GM03348 (cell line): ENCODE results near the gene OXTR.

Experiments used
- DNase-seq: peaks from one replicate; pipeline ENCODE4 v3.0.0; 2012; ENCODE audit warnings: low spot score

Gene OXTR

GRCh38 chr3:8769088-8769822 lies at the start of gene OXTR:
OXTR (minus strand) TSS chr3:8769613; CDS start chr3:8768187, 1,426 bp downstream.
- DNase-seq: peak; percentile 93

- no peak for DNase-seq
Observed at GRCh38 chr3:8817486-8817885, 48.1 kb upstream of the OXTR start.

- no peak for DNase-seq
Observed at GRCh38 chr3:8816106-8816505, 46.7 kb upstream of the OXTR start.

- no peak for DNase-seq
Observed at GRCh38 chr3:8813411-8813810, 44.0 kb upstream of the OXTR start.

GRCh38 chr3:8810561-8810960 lies 41.1 kb upstream of the OXTR start:
- no peak for DNase-seq

- DNase-seq: no peak
Observed at GRCh38 chr3:8805774-8806173, 36.4 kb upstream of the OXTR start.

- DNase-seq: no peak
Observed at GRCh38 chr3:8802256-8802655, 32.8 kb upstream of the OXTR start.

GRCh38 chr3:8800016-8800415 lies 30.6 kb upstream of the OXTR start:
- DNase-seq: no peak

GRCh38 chr3:8794247-8794646 lies 24.8 kb upstream of the OXTR start:
- no peak for DNase-seq

GRCh38 chr3:8793242-8793641 lies 23.8 kb upstream of the OXTR start:
- peak; percentile 72 for DNase-seq

GRCh38 chr3:8790529-8790928 lies 21.1 kb upstream of the OXTR start:
- DNase-seq: no peak

- DNase-seq: no peak
Observed at GRCh38 chr3:8784676-8785435, 15.4 kb upstream of the OXTR start.

- no peak for DNase-seq
Observed at GRCh38 chr3:8780279-8780678, 10.9 kb upstream of the OXTR start.

GRCh38 chr3:8778475-8778874 lies 9.1 kb upstream of the OXTR start:
- DNase-seq: no peak

- DNase-seq: no peak
Observed at GRCh38 chr3:8777978-8778267, 8.5 kb upstream of the OXTR start.

GRCh38 chr3:8777201-8777977 lies 8.0 kb upstream of the OXTR start:
- DNase-seq: no peak

- peak; percentile 47 for DNase-seq
Observed at GRCh38 chr3:8776406-8776805, 7.0 kb upstream of the OXTR start.

GRCh38 chr3:8775602-8776001 lies 6.2 kb upstream of the OXTR start:
- DNase-seq: no peak

- no peak for DNase-seq
Observed at GRCh38 chr3:8775181-8775580, 5.8 kb upstream of the OXTR start.

- no peak for DNase-seq
Observed at GRCh38 chr3:8773941-8774542, 4.6 kb upstream of the OXTR start.

GRCh38 chr3:8768364-8769087 lies 887 bp downstream of the OXTR start:
- peak; percentile 28 for DNase-seq
